ENCODE results near the gene TRIM6.

- TF ChIP-seq CTCF (IDR thresholded peaks at IDR 0.05) (no peak), REST (IDR thresholded peaks at IDR 0.05; ENCODE audit: insufficient read depth in 1 of 2, low read depth in 2 of 2, low read length in 1 of 2) (no peak)
Measured at GRCh38 chr11:5605849-5606248, 9.4 kb downstream of the TRIM6 start.
